Esophagus muscularis mucosa (tissue), 4 donors: ENCODE results near the gene OR2V2. TPM values are rescaled to one million over a fixed set of nuclear protein-coding genes. Genes with fewer than 3 reads are reported as not detected.
"Not testable (repeated sequence)": the region's sequence is repeated elsewhere in the genome, so short reads cannot be mapped to it uniquely, and the experiment has no call there.

ENCODE experiments used
- DNase-seq: peaks from one replicate; pipeline ENCODE4 v3.0.0-alpha.2; 2017; ENCODE audit errors: extremely low spot score
- H3K27ac ChIP-seq, 4 donors: fragments of 200-600 bp; sonication (generic); replicated peaks in 1 of 4; 1 replicate in 3 of 4; 2 replicates in 1 of 4; pipeline ENCODE4 v1.5.1; 2016 to 2019; ENCODE audit warnings: mild to moderate bottlenecking in 1 of 4
- H3K27me3 ChIP-seq, 4 donors: fragments of 200-600 bp; sonication (generic); one replicate each; pipeline versions ENCODE4 v1.5.1 to v1.6.0; 2016 to 2019
- H3K36me3 ChIP-seq, 4 donors: fragments of 200-600 bp; sonication (generic); one replicate each; pipeline ENCODE4 v1.5.1; 2016 to 2019
- H3K4me1 ChIP-seq, 4 donors: fragments of 200-600 bp; sonication (generic); one replicate each; pipeline ENCODE4 v1.5.1; 2016 to 2019
- H3K4me3 ChIP-seq, 4 donors: fragments of 200-600 bp; sonication (generic); 1 replicate in 2 of 4; 2 replicates in 2 of 4; pipeline ENCODE4 v1.5.1; 2016 to 2019; ENCODE audit warnings: mild to moderate bottlenecking in 4 of 4, moderate library complexity in 1 of 4
- H3K9me3 ChIP-seq, 4 donors: fragments of 200-600 bp; sonication (generic); 1 replicate in 3 of 4; 2 replicates in 1 of 4; pipeline ENCODE4 v1.5.1; 2016 to 2019
- EP300 ChIP-seq: sonication (generic); formaldehyde crosslinking; IDR thresholded peaks from one replicate; pipeline ENCODE4 v1.6.1; 2017; ENCODE audit warnings: antibody characterized with exemption
- POLR2A ChIP-seq: fragments of 450-650 bp; IDR thresholded peaks from one replicate; pipeline ENCODE4 v1.6.1; 2017; ENCODE audit warnings: antibody characterized with exemption, moderate library complexity, mild to moderate bottlenecking, low read depth
- POLR2AphosphoS5 ChIP-seq, 2 donors: sonication (generic); formaldehyde crosslinking; IDR thresholded peaks; one replicate each; pipeline ENCODE4 v1.6.1; 2017; ENCODE audit warnings: antibody characterized with exemption in 2 of 2
- WGBS: methylation state at CpG from one replicate; pipeline ENCODE4 v1.1.5; 2018; 5-methylcytosine and 5-hydroxymethylcytosine counted together
- intact Hi-C: fragments of 100-400 bp; cut with DNase I; formaldehyde crosslinking; loops from one replicate; pipeline ENCODE4 v1.15.1; 2023
- total RNA-seq, 4 donors: library from RNA; depleted of rRNA; stranded (reverse); fragments of >200 nt; gene quantifications; one replicate each; pipeline versions ENCODE4 v1.1.0 to v1.2.1, GENCODE V29; 2016
- TF ChIP-seq, protein P1 (sequence below), 3 experiments: fragments of 200-600 bp in 2 of 3; fragments of 450-650 bp in 1 of 3; sonication (generic) in 2 of 3; IDR thresholded peaks; one replicate each; pipeline ENCODE4 v1.5.1; 2017 to 2019; ENCODE audit warnings: antibody characterized with exemption in 3 of 3, mild to moderate bottlenecking in 2 of 3, moderate library complexity in 1 of 3

The OR2V2 gene
- total RNA-seq, 4 donors from 2014 or later = not detected

DNA sequence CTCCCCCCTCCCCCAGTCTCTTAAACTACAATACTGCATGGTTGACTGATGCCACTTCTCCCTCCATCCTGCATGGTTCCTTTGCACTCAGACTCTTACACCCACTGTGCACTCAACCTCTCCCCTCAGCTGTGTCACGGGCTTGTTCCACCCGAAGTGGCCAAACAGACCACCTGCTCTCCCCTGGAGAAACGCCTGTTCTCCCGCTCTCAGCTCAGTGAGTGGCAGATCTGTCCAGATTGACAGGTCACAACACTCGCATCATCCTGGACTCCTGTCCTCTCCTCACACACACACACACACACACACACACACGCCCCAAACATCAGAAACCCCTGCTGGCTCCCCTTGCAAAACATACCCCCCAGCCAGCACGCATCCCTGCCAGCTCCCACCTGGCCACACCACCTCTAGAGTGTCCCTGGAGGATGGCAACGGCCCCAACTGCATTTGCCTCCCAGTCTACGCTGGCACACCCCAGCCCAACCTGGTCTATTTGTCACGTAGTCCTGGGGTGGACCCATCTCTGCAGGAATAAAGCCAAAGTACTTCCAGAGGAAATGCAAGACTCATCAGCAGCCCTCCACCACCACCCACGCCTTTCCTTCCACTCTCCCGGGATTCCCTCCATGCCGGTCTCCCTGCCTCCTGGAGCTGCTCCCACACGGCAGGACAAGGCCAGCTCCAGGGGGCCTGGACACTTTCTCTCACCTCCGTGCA is 19.3 kb upstream of the OR2V2 start:
- H3K4me1 ChIP-seq = no peaks in the 10 kb centered on the region
- H3K4me3 ChIP-seq = no peak overlapping the region
- intact Hi-C loops = no loop called here
- 66% methylated on average over 15 of the region's 15 CpGs for whole genome bisulfite sequencing
- H3K36me3 ChIP-seq = no peaks in the 10 kb centered on the region
- no peak for DNase-seq
- peaks cover 0 to 87% (median 0%) of the 10 kb centered on the region in 4 donors for H3K27me3 ChIP-seq
- TF ChIP-seq POLR2AphosphoS5 (IDR thresholded peaks at IDR 0.05) (no peak), POLR2A (no peak), EP300 (no peak)
- TF ChIP-seq, protein P1, sequence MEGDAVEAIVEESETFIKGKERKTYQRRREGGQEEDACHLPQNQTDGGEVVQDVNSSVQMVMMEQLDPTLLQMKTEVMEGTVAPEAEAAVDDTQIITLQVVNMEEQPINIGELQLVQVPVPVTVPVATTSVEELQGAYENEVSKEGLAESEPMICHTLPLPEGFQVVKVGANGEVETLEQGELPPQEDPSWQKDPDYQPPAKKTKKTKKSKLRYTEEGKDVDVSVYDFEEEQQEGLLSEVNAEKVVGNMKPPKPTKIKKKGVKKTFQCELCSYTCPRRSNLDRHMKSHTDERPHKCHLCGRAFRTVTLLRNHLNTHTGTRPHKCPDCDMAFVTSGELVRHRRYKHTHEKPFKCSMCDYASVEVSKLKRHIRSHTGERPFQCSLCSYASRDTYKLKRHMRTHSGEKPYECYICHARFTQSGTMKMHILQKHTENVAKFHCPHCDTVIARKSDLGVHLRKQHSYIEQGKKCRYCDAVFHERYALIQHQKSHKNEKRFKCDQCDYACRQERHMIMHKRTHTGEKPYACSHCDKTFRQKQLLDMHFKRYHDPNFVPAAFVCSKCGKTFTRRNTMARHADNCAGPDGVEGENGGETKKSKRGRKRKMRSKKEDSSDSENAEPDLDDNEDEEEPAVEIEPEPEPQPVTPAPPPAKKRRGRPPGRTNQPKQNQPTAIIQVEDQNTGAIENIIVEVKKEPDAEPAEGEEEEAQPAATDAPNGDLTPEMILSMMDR (IDR thresholded peaks at IDR 0.05) = no peak
- H3K9me3 ChIP-seq = no peaks in the 10 kb centered on the region
- H3K27ac ChIP-seq = no peak overlapping the region

DNA sequence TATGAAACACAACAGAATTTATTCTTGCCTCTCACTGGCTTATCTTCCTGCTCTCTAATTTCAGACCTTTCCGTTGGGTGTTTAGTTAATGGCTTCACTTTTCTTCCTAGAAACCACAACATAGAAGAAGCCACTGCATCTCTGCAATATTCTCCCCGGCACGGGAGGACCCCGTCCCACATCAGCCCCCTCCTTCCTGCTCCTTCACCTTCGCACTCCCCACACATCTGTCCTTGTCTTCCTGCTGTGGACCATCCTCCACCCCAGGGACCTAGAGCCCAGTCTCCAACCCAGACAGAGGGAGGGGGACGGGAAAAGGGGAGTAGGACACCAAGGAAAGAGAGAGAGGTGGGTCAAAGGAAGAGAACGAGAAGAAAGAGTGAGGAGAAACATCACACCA is 17.8 kb upstream of the OR2V2 start:
- no peak for DNase-seq
- WGBS = 29% methylated on average over 7 of the region's 7 CpGs
- Histone ChIP-seq H3K27ac (no peak overlapping the region), H3K27me3 (peaks cover 0 to 76% (median 0%) of the 10 kb centered on the region in 4 donors), H3K36me3 (no peaks in the 10 kb centered on the region), H3K4me1 (no peaks in the 10 kb centered on the region), H3K9me3 (no peaks in the 10 kb centered on the region), H3K4me3 (no peak overlapping the region)
- TF ChIP-seq POLR2A (no peak), POLR2AphosphoS5 (IDR thresholded peaks at IDR 0.05) (no peak), EP300 (no peak)
- TF ChIP-seq, protein P1 (IDR thresholded peaks at IDR 0.05) = no peak
- intact Hi-C loops = no loop called here

DNA sequence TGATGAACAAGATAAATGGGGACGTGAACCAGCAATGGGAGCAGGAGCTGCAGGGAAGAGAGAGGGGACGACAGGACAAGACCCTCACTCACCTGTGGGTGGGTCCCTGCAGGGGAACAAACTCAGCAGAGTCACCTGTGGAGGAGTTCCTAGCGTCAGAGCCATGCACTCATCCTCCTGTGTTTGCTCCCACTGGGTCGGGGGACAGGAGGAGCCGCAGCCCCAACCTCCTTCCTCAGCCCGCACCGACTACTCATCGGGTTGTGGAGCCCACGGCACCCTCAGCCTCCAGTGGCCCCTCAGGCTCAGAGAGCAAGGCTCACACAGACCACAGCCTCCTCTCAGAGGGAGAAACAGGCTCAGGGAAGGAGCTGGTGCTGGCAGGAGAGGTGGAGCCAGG is 17.3 kb upstream of the OR2V2 start:
- DNase-seq, H3K9me3 ChIP-seq, H3K4me3 ChIP-seq, intact Hi-C loops, H3K27ac ChIP-seq, H3K36me3 ChIP-seq, H3K4me1 ChIP-seq: not testable (repeated sequence)
- peaks cover 0 to 71% (median 0%) of the 10 kb centered on the region in 4 donors for H3K27me3 ChIP-seq
- WGBS = 57% methylated on average over 5 of the region's 9 CpGs

DNA sequence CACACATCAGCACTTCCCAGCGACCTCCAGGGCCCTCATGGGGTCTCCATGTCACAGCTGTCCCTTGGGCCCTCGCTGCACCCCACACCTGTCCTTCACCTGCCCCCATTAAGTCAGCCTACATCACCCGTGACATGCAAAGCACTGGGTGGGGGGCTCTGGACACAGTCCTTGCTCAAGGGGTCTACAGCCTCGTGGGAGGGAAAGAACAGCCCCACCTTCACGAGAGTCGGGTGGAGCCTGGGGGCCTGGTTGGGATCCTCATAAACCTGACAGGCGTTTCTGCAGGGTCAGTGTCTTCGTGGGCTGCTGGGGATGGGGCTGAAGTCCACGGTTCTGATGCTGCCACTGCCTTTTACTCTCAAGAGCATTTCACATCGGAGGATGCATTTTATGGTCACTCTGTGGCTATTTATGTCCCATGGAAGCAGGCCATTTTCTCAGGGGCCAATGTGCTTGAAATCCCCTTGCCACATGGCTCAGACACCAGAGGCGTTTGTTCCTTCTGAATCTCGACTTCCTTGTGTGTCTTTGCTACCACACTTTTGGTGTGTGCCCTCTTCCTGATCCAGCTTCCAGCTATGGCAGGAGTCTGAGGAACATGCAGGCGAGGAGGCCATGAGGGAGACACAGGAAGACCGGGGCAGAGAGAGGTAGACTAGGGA is 16.4 kb upstream of the OR2V2 start, which contains the start of gene OR2V1:
Gene OR2V1, minus strand, starts transcription at position 338 of the 665 bp plus-strand sequence. CDS start 5,865 bp downstream, outside the sequence.
- Histone ChIP-seq H3K27me3 (peaks cover 0 to 65% (median 0%) of the 10 kb centered on the region in 4 donors), H3K27ac (no peak within 1 kb of the TSS), H3K36me3 (no peaks in the 10 kb centered on the region), H3K9me3 (peaks cover 0 to 2% (median 0%) of the 10 kb centered on the region in 4 donors), H3K4me1 (no peaks in the 10 kb centered on the region), H3K4me3 (no peak within 1 kb of the TSS)
- intact Hi-C loops = no loop called here
- DNase-seq = no peak
- WGBS = 69% methylated on average over 14 of the region's 14 CpGs
- TF ChIP-seq, protein P1 (IDR thresholded peaks at IDR 0.05) = no peak
- TF ChIP-seq POLR2A (no peak), POLR2AphosphoS5 (IDR thresholded peaks at IDR 0.05) (no peak), EP300 (no peak)

DNA sequence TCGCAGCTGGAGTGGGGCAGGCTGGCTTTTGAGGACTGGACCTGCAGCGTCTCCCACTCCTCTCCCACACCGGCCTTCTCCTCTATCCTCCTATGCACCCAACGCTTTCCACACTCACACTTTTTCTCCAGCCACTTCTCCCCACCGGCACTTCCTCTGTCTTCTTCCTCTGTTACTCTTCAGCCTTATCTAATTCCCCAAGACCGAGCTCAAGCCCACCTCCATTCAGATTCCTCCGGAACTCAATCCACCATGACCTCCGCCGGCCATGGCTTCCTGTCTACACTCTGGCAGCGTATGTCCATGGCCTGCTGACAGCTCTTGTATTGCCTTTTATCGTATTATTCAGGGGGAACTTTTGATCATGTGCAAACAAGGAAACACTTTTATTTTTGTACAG is 15.9 kb upstream of the OR2V2 start:
- Histone ChIP-seq H3K4me1 (no peaks in the 10 kb centered on the region), H3K9me3 (peaks cover 0 to 7% (median 2%) of the 10 kb centered on the region in 4 donors), H3K4me3 (no peak overlapping the region), H3K27ac (no peak overlapping the region), H3K27me3 (peaks cover 0 to 61% (median 0%) of the 10 kb centered on the region in 4 donors), H3K36me3 (no peaks in the 10 kb centered on the region)
- 82% methylated on average over 11 of the region's 11 CpGs for WGBS
- intact Hi-C loops = no loop called here
- no peak for TF ChIP-seq POLR2AphosphoS5 (IDR thresholded peaks at IDR 0.05)
- TF ChIP-seq, protein P1 (IDR thresholded peaks at IDR 0.05) = no peak
- TF ChIP-seq EP300 = no peak
- TF ChIP-seq POLR2A = no peak
- no peak for DNase-seq
